ENCODE measurements around the gene EVI2A.

DNA sequence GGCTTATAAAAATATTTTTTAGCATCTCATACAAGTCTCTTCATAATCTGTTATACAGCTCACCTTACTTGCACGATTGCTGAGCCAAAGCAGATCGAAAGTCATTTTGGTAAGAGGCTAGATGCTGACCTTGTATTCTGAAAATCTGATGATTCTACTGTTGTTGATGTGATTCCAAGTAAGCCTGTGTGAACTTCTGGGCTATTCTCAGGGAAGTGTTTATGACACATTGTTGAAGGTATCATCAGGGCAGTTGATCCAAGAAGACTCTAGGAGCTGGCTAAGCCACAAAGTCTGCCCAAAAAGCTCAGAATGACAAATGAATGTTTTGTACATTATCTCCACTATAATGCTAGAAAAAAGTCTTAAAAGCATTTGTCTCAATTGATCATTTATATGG is 40.4 kb downstream of the EVI2A start:
- no peak for TF ChIP-seq YY1 (IDR thresholded peaks at IDR 0.05; ENCODE audit: insufficient read depth, insufficient replicate concordance, low read depth, low read length)
- TF ChIP-seq ZNF441 (CRISPR knock-in tag; IDR thresholded peaks at IDR 0.05; ENCODE audit: borderline replicate concordance): no peak
- no peak for TF ChIP-seq ZBTB7A (CRISPR knock-in tag; IDR thresholded peaks at IDR 0.05)
- TF ChIP-seq KDM1A (CRISPR knock-in tag; IDR thresholded peaks at IDR 0.05): no peak
- TF ChIP-seq RNF2 (conservative IDR thresholded peaks at IDR 0.05; ENCODE audit: low read depth): no peak
- no peak for TF ChIP-seq ZNF530 (CRISPR knock-in tag; IDR thresholded peaks at IDR 0.05; ENCODE audit: low read depth)
- TF ChIP-seq ZNF570 (CRISPR knock-in tag; IDR thresholded peaks at IDR 0.05; ENCODE audit: borderline replicate concordance): no peak
- TF ChIP-seq, protein P1, sequence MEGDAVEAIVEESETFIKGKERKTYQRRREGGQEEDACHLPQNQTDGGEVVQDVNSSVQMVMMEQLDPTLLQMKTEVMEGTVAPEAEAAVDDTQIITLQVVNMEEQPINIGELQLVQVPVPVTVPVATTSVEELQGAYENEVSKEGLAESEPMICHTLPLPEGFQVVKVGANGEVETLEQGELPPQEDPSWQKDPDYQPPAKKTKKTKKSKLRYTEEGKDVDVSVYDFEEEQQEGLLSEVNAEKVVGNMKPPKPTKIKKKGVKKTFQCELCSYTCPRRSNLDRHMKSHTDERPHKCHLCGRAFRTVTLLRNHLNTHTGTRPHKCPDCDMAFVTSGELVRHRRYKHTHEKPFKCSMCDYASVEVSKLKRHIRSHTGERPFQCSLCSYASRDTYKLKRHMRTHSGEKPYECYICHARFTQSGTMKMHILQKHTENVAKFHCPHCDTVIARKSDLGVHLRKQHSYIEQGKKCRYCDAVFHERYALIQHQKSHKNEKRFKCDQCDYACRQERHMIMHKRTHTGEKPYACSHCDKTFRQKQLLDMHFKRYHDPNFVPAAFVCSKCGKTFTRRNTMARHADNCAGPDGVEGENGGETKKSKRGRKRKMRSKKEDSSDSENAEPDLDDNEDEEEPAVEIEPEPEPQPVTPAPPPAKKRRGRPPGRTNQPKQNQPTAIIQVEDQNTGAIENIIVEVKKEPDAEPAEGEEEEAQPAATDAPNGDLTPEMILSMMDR (CRISPR knock-in tag; IDR thresholded peaks at IDR 0.05): no peak
- no peak for TF ChIP-seq TAF1 (CRISPR knock-in tag; IDR thresholded peaks at IDR 0.05)
- TF ChIP-seq ZSCAN21 (CRISPR knock-in tag; IDR thresholded peaks at IDR 0.05; ENCODE audit: borderline replicate concordance): no peak

Measured in HepG2 (cell line).